Prostate gland (tissue), 2 donors: ENCODE data around the gene PPP1R12B.
"Not testable (repeated sequence)": the region's sequence is repeated elsewhere in the genome, so short reads cannot be mapped to it uniquely, and the experiment has no call there.

Experiments used
- CTCF ChIP-seq, 4 experiments: fragments of 200-600 bp in 2 of 4; fragments of 450-650 bp in 2 of 4; sonication (generic) in 2 of 4; IDR thresholded peaks; 1 replicate in 3 of 4; 2 replicates in 1 of 4; pipeline ENCODE4 v1.5.1; 2016 to 2019; ENCODE audit warnings: antibody characterized with exemption in 4 of 4, mild to moderate bottlenecking in 2 of 4, moderate library complexity in 2 of 4
- POLR2A ChIP-seq: fragments of 450-650 bp; IDR thresholded peaks from one replicate; pipeline ENCODE4 v1.6.1; 2016; ENCODE audit warnings: antibody characterized with exemption, mild to moderate bottlenecking
- POLR2AphosphoS5 ChIP-seq: sonication (generic); formaldehyde crosslinking; IDR thresholded peaks from one replicate; pipeline ENCODE4 v1.6.1; 2017; ENCODE audit warnings: antibody characterized with exemption

- TF ChIP-seq CTCF (IDR thresholded peaks at IDR 0.05); POLR2A; POLR2AphosphoS5: not testable (repeated sequence)
These were observed 201.6 kb downstream of the PPP1R12B start for GRCh38 chr1:202550088-202550487.
